ENCODE measurements around the gene ARID1B. TPM values are rescaled to one million over a fixed set of nuclear protein-coding genes. Genes with fewer than 3 reads are reported as not detected.
A peak's percentile ranks its signal among the peaks of the same experiment; 100 is the strongest.

Gene ARID1B
- polyA plus RNA-seq, 1 experiment = 19.2 TPM

GRCh38 chr6:157137501-157137900 lies 360.3 kb downstream of the ARID1B start:
- no peak for TF ChIP-seq CTCF (IDR thresholded peaks at IDR 0.05; ENCODE audit: low read depth, low read length)
- DNase-seq (ENCODE audit: low read depth, low spot score) = no peak
- Histone ChIP-seq H3K9me3 (ENCODE audit: control insufficient read depth, insufficient read depth, low read length) (no peaks in the 10 kb centered on the region; the same call in 1 of the 2 replicates), H3K4me3 (ENCODE audit: low read depth, low read length) (no peak overlapping the region), H3K27me3 (ENCODE audit: control insufficient read depth, insufficient read depth, low read length) (no peaks in the 10 kb centered on the region), H3K27ac (ENCODE audit: low read depth, low read length) (no peak overlapping the region)
- ChIA-PET CTCF (no interaction called here), POLR2A (no interaction called here)

GRCh38 chr6:157139054-157139708 lies 362.0 kb downstream of the ARID1B start:
- Histone ChIP-seq H3K4me3 (ENCODE audit: low read depth, low read length) (no peak overlapping the region), H3K9me3 (ENCODE audit: control insufficient read depth, insufficient read depth, low read length) (no peaks in the 10 kb centered on the region; the same call in 1 of the 2 replicates), H3K27ac (ENCODE audit: low read depth, low read length) (no peak overlapping the region), H3K27me3 (ENCODE audit: control insufficient read depth, insufficient read depth, low read length) (no peaks in the 10 kb centered on the region)
- ChIA-PET CTCF (interaction anchor here (1.0 kb wide), 1 partner anchor 93 kb away, joined by 3 read pairs; no protein-coding TSS in a partner anchor), POLR2A (no interaction called here)
- TF ChIP-seq CTCF (IDR thresholded peaks at IDR 0.05; ENCODE audit: low read depth, low read length) = peak; percentile 16; the same call in 1 of the 2 replicates
- no peak for DNase-seq (ENCODE audit: low read depth, low spot score)

GRCh38 chr6:157143171-157143889 lies 366.2 kb downstream of the ARID1B start:
- no peaks in the 10 kb centered on the region; the same call in 1 of the 2 replicates for H3K9me3 ChIP-seq (ENCODE audit: control insufficient read depth, insufficient read depth, low read length)
- no peak for TF ChIP-seq CTCF (IDR thresholded peaks at IDR 0.05; ENCODE audit: low read depth, low read length)
- peak overlapping the region; percentile 31 for H3K4me3 ChIP-seq (ENCODE audit: low read depth, low read length)
- ChIA-PET CTCF (interaction anchor here (0.8 to 1.2 kb wide), 2 partner anchors 12 to 97 kb away, joined by 3 to 5 read pairs; no protein-coding TSS in a partner anchor), POLR2A (interaction anchor here (0.9 to 1.9 kb wide), 3 partner anchors 10 to 14 kb away, joined by 4 to 9 read pairs (median 4); no protein-coding TSS in a partner anchor)
- DNase-seq (ENCODE audit: low read depth, low spot score) = peak; percentile 71
- peak overlapping the region; percentile 93 for H3K27ac ChIP-seq (ENCODE audit: low read depth, low read length)
- H3K27me3 ChIP-seq (ENCODE audit: control insufficient read depth, insufficient read depth, low read length) = no peaks in the 10 kb centered on the region

- POLR2A ChIA-PET = interaction anchor here (0.9 to 1.9 kb wide), 3 partner anchors 9 to 15 kb away, joined by 4 to 9 read pairs (median 4); no protein-coding TSS in a partner anchor
Observed at GRCh38 chr6:157143890-157144798, 367.0 kb downstream of the ARID1B start.

More at GRCh38 chr6:157143890-157144798, 367.0 kb downstream of the ARID1B start:
- CTCF ChIA-PET = interaction anchor here (0.6 to 0.8 kb wide), 2 partner anchors 13 to 91 kb away, joined by 4 to 5 read pairs; no protein-coding TSS in a partner anchor
- DNase-seq (ENCODE audit: low read depth, low spot score) = no peak
- Histone ChIP-seq H3K27me3 (ENCODE audit: control insufficient read depth, insufficient read depth, low read length) (no peaks in the 10 kb centered on the region), H3K9me3 (ENCODE audit: control insufficient read depth, insufficient read depth, low read length) (no peaks in the 10 kb centered on the region; the same call in 1 of the 2 replicates), H3K27ac (ENCODE audit: low read depth, low read length) (peak overlapping the region; percentile 93), H3K4me3 (ENCODE audit: low read depth, low read length) (no peak overlapping the region)
- TF ChIP-seq CTCF (IDR thresholded peaks at IDR 0.05; ENCODE audit: low read depth, low read length) = no peak

All from AG04450 (cell line).